Left ventricle myocardium superior (tissue), 1 donor: ENCODE measurements around the gene SLC39A8. TPM values are rescaled to one million over a fixed set of nuclear protein-coding genes. Genes with fewer than 3 reads are reported as not detected.

Source experiments
- total RNA-seq: library from RNA; stranded (reverse); fragmentation: NEBNext Ultra II Directional; extraction: Animal tissue kit (Norgen Biotek cat#: 25700); gene quantifications from one replicate; pipeline ENCODE4 v1.2.1, GENCODE V29; 2021
- donor health status: DM: no; HTN: yes; CAD: no; lungs with severe emphysema.

Gene SLC39A8
- total RNA-seq, 1 donor from 2014 or later, result 5.0 TPM

Other genes starting within 250 kb of the SLC39A8 start
- 19.0 TPM for gene NFKB1, start 155.9 kb upstream of the SLC39A8 start, total RNA-seq